GM18519 (cell line): ENCODE data around the gene THEM4.

ENCODE experiments used
- ATAC-seq: cut with Tn5 transposase; IDR thresholded peaks from one replicate; pipeline ENCODE4 v1.9.1; 2021; ENCODE audit warnings: mild to moderate bottlenecking, moderate library complexity; ENCODE audit not compliant: unreplicated experiment, low FRiP score

THEM4 gene

DNA sequence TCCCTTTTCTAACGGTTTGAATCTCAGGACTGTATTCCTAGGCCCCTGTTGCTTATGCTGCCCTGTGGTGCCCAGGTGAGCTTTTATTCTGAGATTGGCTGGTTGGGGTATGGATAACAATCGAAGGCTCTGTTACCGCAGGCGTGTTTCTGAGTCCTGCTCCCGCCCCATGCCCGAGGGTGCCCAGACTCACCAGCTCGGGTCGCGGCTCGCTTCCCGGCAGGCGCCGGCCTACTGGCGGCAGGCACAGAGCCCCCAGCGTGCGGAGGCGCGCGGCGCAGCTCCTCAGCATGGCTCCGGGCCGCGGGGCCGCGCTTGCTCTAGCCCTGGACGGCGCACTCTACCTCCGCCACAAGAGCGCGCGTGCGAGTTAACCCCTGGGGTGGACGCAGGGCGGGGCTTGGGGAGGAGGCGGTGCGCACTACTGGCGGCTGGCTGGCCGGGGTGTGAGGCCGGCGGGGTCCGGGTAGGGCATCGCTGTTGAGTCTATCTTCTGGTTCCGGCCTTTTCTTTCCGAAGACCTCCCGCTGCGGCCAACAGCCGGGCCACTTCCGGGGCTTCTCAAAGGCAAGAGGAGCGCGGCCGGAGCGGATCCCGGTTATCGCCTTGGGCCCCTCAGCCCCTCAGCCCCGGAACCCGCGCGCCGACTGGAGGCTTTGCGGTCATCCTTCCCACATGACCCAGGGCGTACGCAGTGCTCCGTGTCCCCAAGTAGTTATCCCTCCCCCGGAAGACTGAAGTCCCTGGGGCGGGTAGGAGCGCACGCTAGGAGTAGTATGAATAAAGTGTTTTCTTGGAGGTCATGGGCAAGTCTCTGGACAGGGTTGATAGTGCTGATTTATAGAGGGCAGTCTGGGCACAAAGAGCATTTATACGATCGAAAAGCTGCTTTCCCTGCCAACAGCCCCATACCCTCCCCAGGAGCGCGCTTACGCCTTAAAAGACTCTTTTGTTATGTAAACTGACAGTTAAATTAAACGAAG, at the start of gene THEM4:
Gene THEM4, minus strand, starts transcription at position 345 of the 983 bp plus-strand sequence. Its CDS starts 53 bp downstream, at position 292.
- peak; percentile 85 for ATAC-seq

GRCh38 chr1:151958959-151959358, 49.6 kb upstream of the THEM4 start:
- no peak for ATAC-seq

GRCh38 chr1:151956957-151957497, 47.7 kb upstream of the THEM4 start:
- ATAC-seq, result no peak

DNA sequence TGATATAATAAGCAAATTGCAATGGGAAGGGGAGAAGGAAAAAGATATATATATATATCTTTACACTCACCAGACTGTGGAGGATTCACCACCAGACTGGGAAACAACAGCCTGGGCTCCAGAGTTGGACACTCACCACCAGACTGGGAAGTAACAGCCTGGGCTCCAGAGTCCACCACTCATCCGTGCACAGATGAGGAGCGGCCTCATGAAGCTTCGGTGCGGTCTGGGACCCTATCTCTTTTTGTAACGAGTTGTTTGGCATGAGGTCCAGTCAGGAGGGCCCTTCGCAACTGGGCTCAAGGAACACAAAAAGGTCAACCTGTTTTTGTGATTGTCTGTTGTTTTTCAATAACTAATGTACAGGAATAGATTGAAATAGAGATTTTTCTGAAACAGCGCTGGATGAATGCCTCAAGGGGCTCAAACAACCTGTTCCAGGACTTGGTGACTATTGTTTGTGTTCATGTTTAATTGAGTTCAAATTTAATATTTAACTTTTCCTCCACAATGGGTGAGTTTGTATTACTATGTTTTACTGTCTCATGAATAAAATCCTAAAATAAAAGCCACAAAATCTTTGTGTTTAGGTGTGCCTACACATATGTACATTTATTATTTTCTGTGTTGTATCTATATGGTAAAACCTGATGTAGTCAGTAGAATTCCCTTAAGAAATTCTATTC, 44.2 kb upstream of the THEM4 start:
- ATAC-seq, result no peak

DNA sequence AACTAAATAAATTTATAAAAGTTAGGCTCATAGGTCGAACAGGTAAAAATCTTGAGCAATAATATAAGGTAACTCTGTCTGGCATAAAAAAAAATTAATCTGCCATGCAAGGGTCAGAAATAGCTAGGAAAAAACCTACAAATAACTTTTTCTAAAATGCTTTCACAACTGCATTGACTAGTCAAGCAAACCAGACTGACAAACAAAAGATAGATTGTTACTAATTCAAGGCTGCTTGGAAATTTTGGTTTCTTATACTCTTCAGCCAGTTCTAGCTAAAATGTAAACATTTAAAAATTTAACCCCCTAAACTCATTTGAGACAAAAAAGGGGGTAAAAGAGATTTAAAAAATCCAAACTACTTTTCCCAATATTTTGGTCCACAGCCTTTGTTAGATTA, 43.5 kb upstream of the THEM4 start:
- no peak for ATAC-seq

DNA sequence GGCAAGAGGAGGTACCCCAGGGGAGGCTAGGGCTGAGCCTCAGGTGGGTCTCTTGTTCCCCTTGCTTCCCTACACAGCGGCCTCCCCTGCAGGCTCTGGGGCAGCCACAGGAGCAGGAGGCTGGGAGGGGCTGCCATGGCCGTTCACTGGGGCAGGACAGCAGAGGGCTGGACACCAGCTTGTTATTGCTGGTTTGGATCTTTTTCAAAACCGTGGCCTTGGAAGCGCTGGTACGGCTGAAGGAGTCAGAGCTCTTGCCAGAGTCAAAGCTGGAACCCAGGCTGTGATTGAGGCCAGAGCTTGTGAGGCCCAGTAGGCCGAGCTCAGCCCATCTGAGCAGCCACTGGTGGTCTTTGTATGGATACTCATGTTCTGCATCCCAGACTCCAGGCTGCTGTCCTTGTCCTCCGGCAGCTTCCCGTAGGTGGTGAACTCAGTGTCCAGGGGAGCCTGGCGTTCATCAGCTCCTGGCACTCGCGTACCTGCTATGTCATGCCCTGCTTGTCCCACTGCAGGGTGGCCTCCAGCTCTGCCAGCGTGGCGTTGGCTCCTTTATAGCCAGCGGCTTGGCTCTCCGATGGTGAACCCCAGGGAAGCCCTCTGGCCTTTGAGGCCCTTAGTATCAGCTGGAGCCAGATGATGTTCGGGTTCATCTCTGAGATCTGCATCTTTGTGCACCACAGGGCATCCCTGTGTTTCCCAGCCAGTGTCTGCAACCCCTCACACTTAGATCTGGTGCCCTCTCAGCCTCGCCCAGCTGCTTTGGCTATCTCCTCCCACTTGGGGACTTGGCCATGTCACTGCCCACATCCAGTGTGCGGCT, 40.3 kb upstream of the THEM4 start:
- ATAC-seq, result no peak

GRCh38 chr1:151948506-151948905, 39.2 kb upstream of the THEM4 start:
- no peak for ATAC-seq

DNA sequence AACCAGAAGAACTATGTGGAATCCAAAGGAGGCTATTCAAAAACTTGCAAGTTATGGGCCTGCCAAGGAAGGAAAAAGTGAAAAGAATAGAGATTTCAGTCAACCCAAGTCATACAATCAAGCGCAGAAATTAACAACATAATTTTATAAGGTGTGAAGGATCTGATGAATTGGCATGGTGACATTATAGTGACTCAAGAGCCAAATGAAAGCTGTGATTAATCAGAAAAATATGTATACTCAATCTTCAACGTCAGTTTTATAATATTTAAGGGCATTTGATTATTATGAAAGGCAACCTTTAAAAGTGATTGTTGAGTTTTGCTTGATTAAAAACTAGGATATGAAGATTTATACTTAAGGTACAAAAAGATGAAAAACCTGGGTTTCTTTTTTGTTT, 37.8 kb upstream of the THEM4 start:
- no peak for ATAC-seq

DNA sequence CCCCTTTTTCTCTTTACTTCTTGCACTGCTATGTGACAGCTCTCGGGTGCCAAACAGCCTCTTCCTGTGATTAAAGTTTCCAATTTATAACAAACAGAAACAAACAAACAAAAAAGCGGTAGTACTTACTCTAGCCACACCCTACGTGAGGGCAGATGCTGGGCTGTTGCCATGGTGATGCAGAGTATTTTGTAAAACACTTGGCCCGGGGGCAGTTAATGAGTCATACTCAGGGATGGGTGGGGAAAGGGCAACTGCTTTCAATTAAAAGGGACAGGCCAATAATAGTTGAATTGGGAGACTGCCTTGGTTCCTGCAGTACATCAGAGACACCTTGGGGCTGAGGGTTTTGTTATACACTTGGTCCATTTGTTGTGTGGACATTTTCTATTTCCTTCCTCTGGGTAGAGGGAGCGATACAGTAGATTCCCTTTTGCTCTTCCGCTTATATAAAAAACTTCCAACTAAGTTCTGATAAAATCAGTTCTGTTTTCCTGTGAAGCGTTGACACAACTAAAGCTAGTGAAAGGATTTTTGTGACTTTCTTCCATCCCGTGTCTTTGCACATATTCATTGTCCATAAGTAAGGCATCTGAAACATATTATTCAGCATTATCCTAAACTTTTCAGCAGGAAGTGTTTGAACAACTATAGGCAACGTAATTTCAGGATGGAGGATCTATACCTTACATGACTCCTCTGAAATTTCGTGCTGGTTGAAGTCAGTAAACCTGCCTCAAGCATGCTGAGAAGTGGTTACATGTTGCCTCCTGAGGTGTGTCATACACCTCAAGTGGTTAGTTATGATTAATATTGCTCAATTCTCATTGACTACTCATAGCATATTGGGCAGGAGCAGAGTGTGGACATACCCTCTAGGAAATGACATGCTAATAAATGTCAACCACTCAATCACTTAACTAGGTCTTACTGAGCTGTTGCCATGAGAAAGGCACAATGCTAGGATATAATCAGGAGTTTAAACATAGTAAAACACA, 36.7 kb upstream of the THEM4 start:
- ATAC-seq, result no peak

GRCh38 chr1:151944857-151945575, 35.7 kb upstream of the THEM4 start:
- no peak for ATAC-seq

- no peak for ATAC-seq
Measured at GRCh38 chr1:151944126-151944856, 35.0 kb upstream of the THEM4 start.

GRCh38 chr1:151943591-151943990, 34.3 kb upstream of the THEM4 start:
- ATAC-seq, result no peak

DNA sequence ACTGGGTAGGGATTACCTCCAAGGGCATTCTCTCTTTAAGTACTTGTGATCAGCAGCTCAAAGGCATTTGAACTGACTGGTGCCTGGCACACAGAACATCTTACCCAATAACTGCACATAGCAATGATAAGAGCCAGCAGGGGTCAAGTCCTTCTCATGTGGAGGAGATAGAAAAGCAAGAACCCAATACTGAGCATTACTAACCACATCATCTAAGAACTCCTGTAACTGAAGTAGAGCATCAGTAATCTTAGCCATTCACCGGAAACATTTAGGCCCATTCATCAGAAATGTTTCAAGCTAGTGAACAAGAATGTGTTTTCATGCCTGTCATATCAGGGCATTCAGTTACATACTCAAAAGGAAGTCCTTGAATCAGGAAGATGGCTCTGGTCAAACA, 33.6 kb upstream of the THEM4 start:
- ATAC-seq, result no peak

DNA sequence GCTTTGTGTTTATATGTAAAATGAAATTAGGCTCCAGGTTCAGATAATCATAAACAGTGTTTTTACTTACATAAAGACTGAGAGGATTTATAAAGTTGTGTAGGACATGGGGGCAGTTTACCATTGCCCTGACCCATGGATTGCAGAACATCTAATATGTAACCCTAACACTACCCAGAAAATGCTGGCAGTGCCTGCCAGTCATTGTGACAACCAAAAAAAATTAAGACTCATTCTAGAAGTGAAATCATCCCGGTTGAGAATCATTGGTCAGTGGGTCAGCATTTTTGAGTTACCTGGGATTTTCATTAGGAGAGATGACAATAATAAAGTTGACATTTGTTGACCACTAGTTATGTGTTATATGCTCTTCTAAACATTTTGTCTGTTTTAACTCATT, 31.2 kb upstream of the THEM4 start:
- no peak for ATAC-seq

DNA sequence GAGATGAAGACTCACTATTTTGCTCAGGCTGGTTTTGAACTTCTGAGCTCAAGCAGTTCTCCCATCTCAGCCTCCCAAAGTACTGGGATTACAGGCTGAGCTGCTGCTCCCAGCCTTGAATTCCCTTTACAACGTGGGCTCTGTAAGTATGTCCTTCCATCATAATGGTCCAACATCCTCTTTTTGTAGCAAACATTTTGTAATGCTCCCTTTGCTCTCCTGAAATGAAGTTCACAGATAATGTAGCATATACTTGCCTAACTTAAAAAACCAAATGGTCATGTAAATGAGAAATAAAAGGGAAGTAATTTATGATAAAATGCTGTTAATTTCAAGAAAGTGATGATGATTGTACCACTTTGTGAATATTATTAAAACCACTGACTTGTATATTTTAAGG, 30.5 kb upstream of the THEM4 start:
- no peak for ATAC-seq

DNA sequence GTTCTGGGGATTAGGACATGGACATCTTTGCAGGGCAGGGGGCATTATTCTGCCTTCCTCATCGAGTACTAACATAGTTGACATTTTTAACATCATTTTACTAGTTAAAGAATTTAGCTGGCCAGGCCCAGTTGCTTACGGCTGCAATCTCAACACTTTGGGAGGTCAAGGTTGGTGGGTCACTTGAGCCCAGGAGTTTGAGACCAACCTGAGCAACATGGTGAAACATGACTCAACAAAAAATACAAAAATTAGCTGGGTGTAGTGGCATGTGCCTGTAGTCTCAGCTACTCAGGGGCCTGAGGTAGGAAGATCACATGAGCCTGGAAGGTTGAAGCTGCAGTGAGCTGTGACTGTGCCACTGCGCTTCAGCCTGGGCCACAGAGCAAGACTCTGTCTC, 29.8 kb upstream of the THEM4 start:
- no peak for ATAC-seq

- ATAC-seq, result no peak
Measured at GRCh38 chr1:151936653-151937052, 27.3 kb upstream of the THEM4 start.
